H9 (cell line): ENCODE data around the gene AFAP1. TPM values are rescaled to one million over a fixed set of nuclear protein-coding genes. Genes with fewer than 3 reads are reported as not detected.

ENCODE experiments used
- DNase-seq: peaks from one replicate; pipeline ENCODE4 v3.0.0-alpha.2; 2017
- H2AFZ ChIP-seq: one replicate; pipeline ENCODE4 v1.6.1; 2013; ENCODE audit warnings: mild to moderate bottlenecking, low read length, control low read depth, moderate library complexity
- H2AK5ac ChIP-seq: 2 replicates; pipeline ENCODE4 v1.6.1; 2013; ENCODE audit warnings: low read length, control low read depth, mixed read lengths; ENCODE audit not compliant: insufficient read length
- H2BK120ac ChIP-seq: one replicate; pipeline ENCODE4 v1.6.1; 2013; ENCODE audit warnings: low read depth, mild to moderate bottlenecking, low read length, control low read depth, inconsistent platforms; ENCODE audit not compliant: poor library complexity, severe bottlenecking
- H2BK12ac ChIP-seq: 2 replicates; pipeline ENCODE4 v1.6.1; 2013; ENCODE audit warnings: low read length, control low read depth, mixed read lengths, low read depth; ENCODE audit not compliant: insufficient read length
- H2BK15ac ChIP-seq: 2 replicates; pipeline ENCODE4 v1.6.1; 2013; ENCODE audit warnings: low read depth, low read length, control low read depth
- H2BK20ac ChIP-seq: one replicate; pipeline ENCODE4 v1.6.1; 2013; ENCODE audit warnings: low read depth, mild to moderate bottlenecking, low read length, control low read depth, inconsistent platforms; ENCODE audit not compliant: poor library complexity, severe bottlenecking
- H2BK5ac ChIP-seq: 2 replicates; pipeline ENCODE4 v1.6.1; 2013; ENCODE audit warnings: low read length, control low read depth, mixed read lengths; ENCODE audit not compliant: insufficient read length
- H3K14ac ChIP-seq: 2 replicates; pipeline ENCODE4 v1.6.1; 2013; ENCODE audit warnings: low read length, control low read depth; ENCODE audit not compliant: insufficient read depth
- H3K18ac ChIP-seq: 2 replicates; pipeline ENCODE4 v1.6.1; 2013; ENCODE audit warnings: low read depth, mild to moderate bottlenecking, mixed read lengths, low read length, control low read depth; ENCODE audit not compliant: insufficient read length
- H3K23ac ChIP-seq: 2 replicates; pipeline ENCODE4 v1.6.1; 2013; ENCODE audit warnings: low read length, control low read depth, mixed read lengths, low read depth; ENCODE audit not compliant: insufficient read length
- H3K23me2 ChIP-seq: 2 replicates; pipeline ENCODE4 v1.6.1; 2013; ENCODE audit warnings: low read depth, mild to moderate bottlenecking, mixed read lengths, low read length, control low read depth; ENCODE audit not compliant: insufficient read length, poor library complexity, severe bottlenecking
- H3K27ac ChIP-seq: 2 replicates; pipeline ENCODE4 v1.5.1; 2013; ENCODE audit warnings: low read length, control low read depth, mixed read lengths, low read depth; ENCODE audit not compliant: insufficient read length
- H3K27me3 ChIP-seq: 2 replicates; pipeline ENCODE4 v1.6.1; 2013; ENCODE audit warnings: low read length, control low read depth, inconsistent platforms; ENCODE audit not compliant: insufficient read depth
- H3K4ac ChIP-seq: 2 replicates; pipeline ENCODE4 v1.6.1; 2013; ENCODE audit warnings: low read depth, mild to moderate bottlenecking, control low read depth, inconsistent platforms, low read length, moderate library complexity
- H3K4me1 ChIP-seq: 2 replicates; pipeline ENCODE4 v1.6.1; 2013; ENCODE audit warnings: low read length, control low read depth, inconsistent platforms; ENCODE audit not compliant: insufficient read depth
- H3K4me2 ChIP-seq: 2 replicates; pipeline ENCODE4 v1.6.1; 2013; ENCODE audit warnings: low read length, control low read depth, mixed read lengths; ENCODE audit not compliant: insufficient read length, insufficient read depth
- H3K56ac ChIP-seq: 2 replicates; pipeline ENCODE4 v1.6.1; 2013; ENCODE audit warnings: low read depth, mild to moderate bottlenecking, mixed read lengths, low read length, control low read depth; ENCODE audit not compliant: insufficient read length
- H3K79me1 ChIP-seq: 2 replicates; pipeline ENCODE4 v1.6.1; 2013; ENCODE audit warnings: low read depth, mild to moderate bottlenecking, moderate library complexity, low read length, control low read depth, inconsistent platforms; ENCODE audit not compliant: insufficient read depth, poor library complexity, severe bottlenecking
- H3K79me2 ChIP-seq: 2 replicates; pipeline ENCODE4 v1.6.1; 2013; ENCODE audit warnings: low read length, control low read depth, inconsistent platforms; ENCODE audit not compliant: insufficient read depth
- H3K9ac ChIP-seq: 2 replicates; pipeline ENCODE4 v1.6.1; 2013; ENCODE audit warnings: low read length, control low read depth, mixed read lengths; ENCODE audit not compliant: insufficient read length; ENCODE audit errors: extremely low read depth
- H3K9me3 ChIP-seq: one replicate; pipeline ENCODE4 v1.6.1; 2013; ENCODE audit warnings: low read depth, low read length, inconsistent platforms; ENCODE audit not compliant: control insufficient read depth
- H3T11ph ChIP-seq: one replicate; pipeline ENCODE4 v1.6.1; 2013; ENCODE audit warnings: mild to moderate bottlenecking, low read length, control low read depth, inconsistent platforms
- H4K20me1 ChIP-seq: one replicate; pipeline ENCODE4 v1.6.1; 2013; ENCODE audit not compliant: control insufficient read depth, insufficient read length, insufficient read depth
- H4K5ac ChIP-seq: 2 replicates; pipeline ENCODE4 v1.6.1; 2013; ENCODE audit warnings: low read depth, mild to moderate bottlenecking, mixed read lengths, low read length, control low read depth; ENCODE audit not compliant: insufficient read length
- H4K8ac ChIP-seq: replicated peaks from 2 replicates; pipeline ENCODE4 v1.6.1; 2013; ENCODE audit warnings: low read length, control low read depth, mixed read lengths, low read depth; ENCODE audit not compliant: insufficient read length
- H4K91ac ChIP-seq: 2 replicates; pipeline ENCODE4 v1.6.1; 2013; ENCODE audit warnings: low read depth, mild to moderate bottlenecking, moderate library complexity, mixed read lengths, low read length, control low read depth; ENCODE audit not compliant: insufficient read length
- H3K27ac Mint-ChIP-seq, 3 experiments: 2 replicates in 2 of 3; 3 replicates in 1 of 3; pipeline ENCODE4 v1.8.0; 2020 to 2021; ENCODE audit warnings: mixed read lengths in 3 of 3, mild to moderate bottlenecking in 1 of 3, moderate library complexity in 1 of 3
- H3K27me3 Mint-ChIP-seq: 2 replicates; pipeline ENCODE4 v1.8.0; 2021; ENCODE audit warnings: low read depth, mild to moderate bottlenecking, moderate library complexity, mixed read lengths
- H3K36me3 Mint-ChIP-seq, 3 experiments: 2 replicates in 2 of 3; 3 replicates in 1 of 3; pipeline ENCODE4 v1.8.0; 2020 to 2021; ENCODE audit warnings: low read depth in 3 of 3, mixed read lengths in 3 of 3; ENCODE audit not compliant: insufficient read depth in 1 of 3
- H3K4me1 Mint-ChIP-seq, 2 experiments: 2 replicates each; pipeline ENCODE4 v1.8.0; 2020; ENCODE audit warnings: mixed read lengths in 2 of 2
- H3K4me3 Mint-ChIP-seq, 2 experiments: 2 replicates in 1 of 2; 3 replicates in 1 of 2; pipeline ENCODE4 v1.8.0; 2020 to 2021; ENCODE audit warnings: mild to moderate bottlenecking in 2 of 2, mixed read lengths in 2 of 2, moderate library complexity in 1 of 2
- H3K9me3 Mint-ChIP-seq, 2 experiments: 2 replicates in 1 of 2; 3 replicates in 1 of 2; pipeline ENCODE4 v1.8.0; 2020; ENCODE audit warnings: mild to moderate bottlenecking in 2 of 2, mixed read lengths in 2 of 2, moderate library complexity in 1 of 2
- CTCF ChIP-seq: fragments of 200-600 bp; sonication (generic); conservative IDR thresholded peaks from 3 replicates; pipeline ENCODE4 v1.8.0; 2021; ENCODE audit warnings: antibody characterized with exemption, mild to moderate bottlenecking
- WGBS: extraction: QIAGEN DNeasy Blood & Tissue Kit; methylation state at CpG from one replicate; pipeline ENCODE4 v1.1.7; 2013; ENCODE audit warnings: missing lambda C conversion rate, low lambda C conversion rate, mixed read lengths; ENCODE audit not compliant: insufficient read length; ENCODE audit errors: extremely low coverage; 5-methylcytosine and 5-hydroxymethylcytosine counted together
- total RNA-seq: library from RNA; stranded (reverse); gene quantifications from 2 replicates; pipeline ENCODE4 v1.2.1, GENCODE V29; 2021

AFAP1 gene
- total RNA-seq, 1 experiment from 2014 or later: 6.5 TPM

- H3K27me3 Mint-ChIP-seq: no peaks in the 10 kb centered on the region
- H3K36me3 Mint-ChIP-seq: peaks cover 8 to 21% (median 16%) of the 10 kb centered on the region in 3 experiments
- Histone ChIP-seq H3K27ac (no peak overlapping the region), H3K23ac (no peak overlapping the region), H3K79me1 (no peaks in the 10 kb centered on the region), H2BK15ac (no peak overlapping the region), H4K20me1 (no peaks in the 10 kb centered on the region), H2BK5ac (no peak overlapping the region), H3K18ac (no peak overlapping the region), H3K4ac (no peak overlapping the region), H2AK5ac (no peak overlapping the region), H3K4me1 (peaks cover 7% of the 10 kb centered on the region; the same call in 1 of the 2 replicates), H3K56ac (no peak overlapping the region), H4K91ac (no peak overlapping the region), H3K79me2 (no peaks in the 10 kb centered on the region), H3K4me2 (no peak overlapping the region), H3K27me3 (no peaks in the 10 kb centered on the region), H2BK120ac (no peak overlapping the region), H2BK20ac (no peak overlapping the region), H4K5ac (no peak overlapping the region), H3T11ph (no peak overlapping the region), H3K23me2 (no peaks in the 10 kb centered on the region), H3K14ac (no peak overlapping the region), H2BK12ac (no peak overlapping the region), H2AFZ (no peak overlapping the region), H3K9ac (no peak overlapping the region), H3K9me3 (no peaks in the 10 kb centered on the region), H4K8ac (no peak overlapping the region)
- DNase-seq: peak; percentile 54
- WGBS: no CpG with 5 or more reads among the region's 4 CpGs
- no peak overlapping the region for H3K27ac Mint-ChIP-seq
- H3K9me3 Mint-ChIP-seq: peaks cover 6 to 8% of the 10 kb centered on the region in 2 experiments; a peak in 4 of 5 replicates
- peaks cover 28 to 29% of the 10 kb centered on the region in 2 experiments for H3K4me1 Mint-ChIP-seq
- TF ChIP-seq CTCF: no peak
- H3K4me3 Mint-ChIP-seq: no peak overlapping the region
Observed at GRCh38 chr4:7863911-7864681, 75.6 kb downstream of the AFAP1 start.
